NOMO-1 treated with dmso at 0.1 percent for 144 hours (cell line): ENCODE measurements around the gene AQP7.
"Not testable (repeated sequence)": the region's sequence is repeated elsewhere in the genome, so short reads cannot be mapped to it uniquely, and the experiment has no call there.

Source experiments
- DNase-seq: peaks from one replicate; lab custom pipeline; 2025; ENCODE audit not compliant: unreplicated experiment; lab: John Stamatoyannopoulos, UW

AQP7 gene

DNA sequence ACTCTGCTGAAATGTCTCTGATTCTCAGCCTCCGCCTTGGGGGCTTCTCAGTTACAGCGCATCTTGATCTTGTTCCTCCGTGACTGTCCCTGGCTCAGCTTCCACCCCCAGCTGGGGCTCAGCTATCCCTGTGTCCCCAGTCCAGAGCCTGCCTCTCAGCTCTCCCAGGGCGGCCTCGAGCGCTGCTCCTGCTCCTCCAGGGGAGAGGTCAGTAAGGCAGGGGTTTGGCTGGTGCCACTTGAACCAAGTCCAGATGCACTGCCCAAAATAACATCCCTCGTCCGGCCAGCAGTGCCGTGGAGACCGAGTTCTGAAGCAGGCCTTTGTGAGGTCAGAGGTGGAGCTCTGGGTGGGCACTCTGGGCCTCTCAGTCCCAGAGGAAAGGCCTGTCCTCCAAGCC, at the start of gene AQP7:
Gene AQP7, minus strand, starts transcription at position 198 of the 400 bp plus-strand sequence. CDS start 1,306 bp downstream, outside the sequence.
- DNase-seq: not testable (repeated sequence)

- DNase-seq: no peak
These were observed 48.3 kb upstream of the AQP7 start for GRCh38 chr9:33450621-33451146.

GRCh38 chr9:33449715-33450114, 47.3 kb upstream of the AQP7 start:
- no peak for DNase-seq

GRCh38 chr9:33447799-33448553, 45.6 kb upstream of the AQP7 start:
- DNase-seq: no peak

DNA sequence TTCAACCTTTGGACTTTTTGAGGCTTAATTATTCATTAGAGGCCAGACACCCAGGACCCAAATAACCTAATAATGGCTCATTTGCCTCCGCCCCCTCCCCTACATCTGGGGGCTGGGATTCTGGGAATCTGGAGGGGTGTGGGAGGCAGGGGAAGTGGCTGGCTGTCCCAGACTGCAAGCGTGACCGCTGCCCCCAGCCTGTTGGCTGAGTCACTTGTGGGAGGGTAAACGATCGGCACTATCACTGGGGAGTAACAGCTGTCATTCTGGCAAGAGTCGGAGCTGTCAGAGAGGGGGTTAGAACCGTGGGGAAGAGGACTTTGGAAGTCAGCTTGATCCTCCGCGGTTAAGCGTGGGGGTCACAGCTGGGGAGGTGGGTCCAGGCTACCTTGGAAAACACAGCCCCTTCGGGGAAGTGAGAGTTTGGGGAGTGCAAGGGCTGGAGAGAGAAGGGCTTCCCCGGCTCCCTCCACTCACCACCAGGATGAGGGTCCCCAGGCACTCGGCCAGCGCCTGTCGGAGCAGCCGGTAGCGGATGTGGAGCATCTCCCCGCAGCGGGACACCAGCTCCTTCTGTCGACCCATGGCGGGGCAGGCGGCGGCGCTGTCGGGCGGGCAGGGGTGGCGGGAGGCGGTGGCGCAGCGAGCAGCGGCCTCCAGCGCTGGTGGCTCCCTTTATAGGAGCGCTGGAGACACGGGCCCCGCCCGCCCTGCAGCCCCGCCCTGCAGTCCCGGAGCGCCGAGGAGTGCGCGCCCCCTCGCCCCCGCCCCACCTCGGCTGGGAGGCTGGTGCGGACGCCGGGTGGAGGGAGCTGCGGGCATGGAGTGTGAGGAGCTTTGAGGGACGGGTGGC, 44.8 kb upstream of the AQP7 start, which contains the start of gene AQP3:
Gene AQP3, minus strand, starts transcription at position 648 of the 853 bp plus-strand sequence. Its CDS starts 63 bp downstream, at position 585.
- peak; percentile 36 for DNase-seq

DNA sequence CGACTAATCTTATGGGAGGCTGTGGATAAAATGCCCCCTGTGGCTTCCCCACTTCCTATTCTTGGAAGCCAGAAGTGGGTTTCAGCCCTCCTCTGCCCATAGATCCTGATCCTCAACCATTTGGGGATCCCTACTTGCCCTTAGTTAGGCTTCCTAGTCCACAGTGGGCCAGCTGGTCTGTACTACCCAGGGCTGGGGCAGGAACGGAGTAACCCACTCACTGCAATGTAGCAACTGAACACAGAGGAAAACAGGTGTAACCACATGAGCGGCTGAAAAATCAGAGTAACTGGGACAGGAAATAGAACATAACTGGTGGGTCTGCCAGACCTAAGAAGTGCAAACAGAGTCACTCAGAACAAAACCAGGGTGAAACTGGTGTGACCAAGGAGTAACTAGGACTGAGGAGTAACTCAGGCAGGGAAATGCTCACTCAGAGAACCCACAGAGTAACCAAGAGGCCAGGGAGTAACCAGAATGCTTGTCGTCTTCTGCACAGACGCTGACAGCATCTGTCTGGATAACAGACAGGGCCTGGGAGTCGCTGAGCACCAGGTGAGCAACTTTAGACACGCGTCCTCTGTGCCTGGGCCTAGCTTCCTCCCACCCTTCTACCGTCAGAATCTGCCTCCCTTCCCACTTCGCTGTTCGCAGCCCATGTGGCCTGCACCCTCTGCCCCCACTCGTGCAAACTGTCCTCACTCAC, 44.0 kb upstream of the AQP7 start:
- no peak for DNase-seq

GRCh38 chr9:33445389-33446239, 43.2 kb upstream of the AQP7 start:
- DNase-seq: no peak

GRCh38 chr9:33443464-33444154, 41.2 kb upstream of the AQP7 start:
- DNase-seq: no peak

DNA sequence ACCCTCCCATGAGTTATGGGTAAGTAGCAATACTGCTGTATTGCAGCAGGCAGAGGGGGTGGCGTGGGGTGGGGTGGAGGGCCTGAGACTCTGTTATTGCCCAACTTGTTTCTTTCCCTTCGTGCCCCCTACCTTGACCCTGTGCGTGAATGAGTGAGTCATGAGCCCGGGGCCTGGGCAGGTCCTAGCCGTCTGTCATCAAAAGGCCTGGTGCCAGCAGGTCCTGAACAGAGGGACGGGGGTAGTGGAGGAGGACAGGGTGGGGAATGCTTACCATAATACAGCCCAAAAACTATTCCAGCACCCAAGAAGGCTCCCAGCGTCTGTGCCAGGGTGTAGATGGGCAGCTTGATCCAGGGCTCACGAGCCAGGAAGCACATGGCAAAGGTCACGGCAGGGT, 40.7 kb upstream of the AQP7 start:
- no peak for DNase-seq

DNA sequence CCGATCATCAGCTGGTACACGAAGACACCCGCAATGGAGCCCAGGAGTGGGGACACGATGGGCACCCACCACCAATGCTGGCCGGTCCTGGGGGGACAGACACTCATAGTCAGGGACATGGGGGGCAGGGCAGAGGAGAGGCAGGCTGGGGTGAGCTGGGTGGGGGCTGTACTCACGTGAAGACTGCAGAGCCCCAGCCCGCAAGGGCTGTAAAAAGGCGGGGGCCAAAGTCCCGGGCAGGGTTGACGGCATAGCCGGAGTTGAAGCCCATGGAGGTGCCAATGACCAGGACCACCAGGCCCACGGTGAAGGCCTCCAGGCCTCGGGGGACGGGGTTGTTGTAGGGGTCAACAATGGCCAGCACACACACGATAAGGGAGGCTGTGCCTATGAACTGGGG, 39.8 kb upstream of the AQP7 start:
- DNase-seq: no peak

- DNase-seq: no peak
These were observed 38.2 kb upstream of the AQP7 start for GRCh38 chr9:33440609-33441008.

DNA sequence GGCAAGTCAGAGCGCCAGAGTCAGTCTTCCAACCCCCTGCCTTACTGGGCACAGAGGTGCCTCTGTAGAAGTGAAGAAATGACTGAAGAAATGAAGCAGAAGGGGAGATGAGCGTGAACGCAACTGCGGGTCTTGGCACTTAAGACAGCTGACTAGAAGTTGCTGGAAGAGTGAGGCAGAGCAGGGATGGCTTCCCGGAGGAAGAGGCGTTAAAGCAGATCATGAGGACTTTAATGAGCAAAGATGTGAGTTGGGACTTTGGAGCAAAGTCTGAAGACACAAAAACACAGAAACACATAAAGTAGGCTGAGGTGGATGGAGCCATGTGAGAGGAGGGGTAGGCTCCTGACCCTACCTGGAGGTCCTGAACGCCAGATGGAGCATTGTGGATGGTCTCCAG, 37.8 kb upstream of the AQP7 start:
- DNase-seq: no peak

- DNase-seq: no peak
These were observed 37.4 kb upstream of the AQP7 start for GRCh38 chr9:33439731-33440130.

- no peak for DNase-seq
These were observed 36.7 kb upstream of the AQP7 start for GRCh38 chr9:33438926-33439680.

DNA sequence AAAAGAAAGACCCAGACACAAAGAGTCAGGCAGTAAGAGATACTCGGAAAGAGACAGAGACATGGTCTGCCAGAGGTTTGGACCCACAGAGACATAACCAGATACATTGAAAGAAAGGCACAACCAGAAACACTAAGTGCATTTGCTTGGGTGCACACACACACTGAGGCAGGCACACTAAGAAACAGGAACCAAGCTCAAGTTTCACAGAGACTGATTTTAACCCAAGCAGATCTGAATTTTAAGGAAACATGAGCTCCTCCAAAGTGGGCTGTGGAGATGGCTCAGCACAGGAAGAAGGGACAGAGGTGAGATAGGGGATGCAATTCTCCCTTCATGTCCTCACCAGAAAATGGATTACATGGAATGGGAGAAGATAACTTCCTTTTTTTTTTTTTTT, 35.5 kb upstream of the AQP7 start:
- no peak for DNase-seq

DNA sequence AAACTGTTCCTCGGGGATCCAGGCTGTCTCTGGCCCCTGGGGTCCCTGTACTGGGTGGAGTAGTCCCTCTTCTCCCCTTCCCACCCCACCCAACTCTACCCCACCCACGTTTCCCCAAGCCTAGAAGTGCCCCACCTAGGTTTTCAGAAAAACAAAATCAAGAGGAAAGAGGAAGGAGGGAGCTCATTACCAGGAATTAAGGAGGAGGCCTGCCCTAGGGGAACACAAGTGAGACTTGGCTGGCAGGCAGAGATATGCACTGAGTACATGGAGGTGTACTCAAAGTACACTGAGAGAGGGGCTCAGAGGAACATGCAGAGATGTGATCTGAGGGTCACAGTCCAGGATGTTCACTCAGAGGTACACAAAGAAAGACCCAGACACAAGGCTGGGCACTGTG, 34.8 kb upstream of the AQP7 start:
- DNase-seq: no peak

GRCh38 chr9:33436445-33436844, 34.1 kb upstream of the AQP7 start:
- DNase-seq: no peak

GRCh38 chr9:33435821-33436277, 33.5 kb upstream of the AQP7 start:
- no peak for DNase-seq
